OCI-M1 (cell line): Measurements from ENCODE around the gene RIMBP3B.
"Not testable (repeated sequence)": the region's sequence is repeated elsewhere in the genome, so short reads cannot be mapped to it uniquely, and the experiment has no call there.

Source experiments
- DNase-seq: peaks from one replicate; lab custom pipeline; 2025; lab: John Stamatoyannopoulos, UW

RIMBP3B gene

GRCh38 chr22:21416375-21416774 is 32.8 kb downstream of the RIMBP3B start:
- DNase-seq: not testable (repeated sequence)

- DNase-seq: not testable (repeated sequence)
Measured at GRCh38 chr22:21417227-21417746, 33.7 kb downstream of the RIMBP3B start, which contains the start of gene HIC2. HIC2 (plus strand) TSS chr22:21417371; CDS start chr22:21442832, 25,461 bp downstream.

GRCh38 chr22:21417853-21418252 is 34.3 kb downstream of the RIMBP3B start:
- DNase-seq: not testable (repeated sequence)

GRCh38 chr22:21418974-21419638 is 35.6 kb downstream of the RIMBP3B start:
- not testable (repeated sequence) for DNase-seq

GRCh38 chr22:21420180-21420763 is 36.7 kb downstream of the RIMBP3B start:
- not testable (repeated sequence) for DNase-seq

- DNase-seq: not testable (repeated sequence)
Measured at GRCh38 chr22:21424084-21424709, 40.6 kb downstream of the RIMBP3B start.

- DNase-seq: not testable (repeated sequence)
Measured at GRCh38 chr22:21434378-21435233, 51.1 kb downstream of the RIMBP3B start.

GRCh38 chr22:21435998-21436810 is 52.7 kb downstream of the RIMBP3B start:
- DNase-seq: not testable (repeated sequence)

GRCh38 chr22:21438013-21438412 is 54.5 kb downstream of the RIMBP3B start:
- DNase-seq: not testable (repeated sequence)
